HG03097 (cell line): ENCODE data around the gene ABHD12B.

Experiments
- ATAC-seq: cut with Tn5 transposase; IDR thresholded peaks from one replicate; pipeline ENCODE4 v1.9.1; 2021; ENCODE audit not compliant: unreplicated experiment, low FRiP score

The ABHD12B gene

DNA sequence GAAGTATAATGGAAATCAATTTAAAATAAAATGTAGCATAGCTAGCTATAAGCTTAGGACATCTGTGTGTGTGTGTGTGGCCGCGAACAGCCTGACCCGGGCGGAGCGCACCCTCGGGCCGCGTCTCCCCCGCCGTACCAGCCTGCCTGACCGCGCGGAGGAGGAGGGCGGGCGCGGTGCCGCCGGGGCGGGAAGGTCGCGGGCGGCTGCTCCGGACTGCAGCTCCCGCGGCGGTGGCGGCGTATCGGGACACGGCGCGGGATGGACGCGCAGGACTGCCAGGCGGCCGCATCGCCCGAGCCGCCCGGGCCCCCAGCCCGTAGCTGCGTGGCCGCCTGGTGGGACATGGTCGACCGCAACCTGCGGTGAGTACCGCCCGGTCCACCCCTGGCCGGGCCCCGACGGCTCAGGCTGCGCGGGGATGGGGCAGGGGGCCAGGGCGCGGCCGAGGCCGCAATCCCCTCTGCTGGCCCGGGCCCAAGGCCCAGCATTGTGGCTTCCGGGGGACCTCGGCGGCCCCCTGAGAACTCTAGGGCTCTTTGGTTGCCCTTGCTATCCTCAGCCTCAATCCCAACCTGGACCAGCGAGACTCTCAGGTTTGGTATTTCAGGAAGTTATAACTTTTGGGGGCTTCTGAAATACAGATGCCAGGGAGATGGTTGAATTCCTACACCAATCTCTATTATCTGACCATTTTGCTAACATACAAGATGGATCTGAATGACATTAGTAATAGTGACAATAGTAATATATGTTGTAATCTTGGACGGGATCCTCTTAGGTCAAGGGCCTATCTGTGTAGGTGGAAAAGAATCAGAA is at the start of gene ABHD12B:
TSS of gene ABHD12B (plus strand) at position 140 of the 819 bp plus-strand sequence. CDS start at position 262, 122 bp downstream.
- ATAC-seq, result no peak

DNA sequence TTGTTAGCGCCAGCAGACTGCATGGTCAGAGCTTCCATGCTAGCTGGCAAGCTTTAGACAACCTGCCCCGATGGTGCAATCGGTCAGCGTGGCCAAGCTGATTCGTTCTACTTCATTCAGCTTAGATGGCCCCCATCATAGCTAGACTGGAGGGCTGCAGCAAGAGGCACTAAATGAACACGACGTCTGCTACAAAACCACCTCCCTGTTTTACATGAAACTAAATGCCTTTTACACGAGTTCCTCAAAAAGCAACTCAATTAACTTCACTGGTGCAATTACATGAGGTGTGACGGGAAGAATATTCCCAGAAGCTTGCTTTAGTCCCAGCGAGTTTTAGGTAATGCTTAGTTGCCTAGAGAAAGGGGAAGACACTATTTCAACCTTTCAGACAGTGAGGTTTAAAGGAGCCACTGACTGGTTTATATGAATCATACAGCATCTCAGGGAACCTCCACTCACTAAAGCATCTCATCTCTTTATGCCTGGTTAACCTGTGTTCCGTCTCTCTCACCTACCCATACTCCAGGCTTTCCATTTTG is 49.3 kb upstream of the ABHD12B start:
- no peak for ATAC-seq

- no peak for ATAC-seq
Observed at GRCh38 chr14:50823051-50823761, 48.6 kb upstream of the ABHD12B start.

GRCh38 chr14:50823762-50824636 is 47.9 kb upstream of the ABHD12B start:
- peak; percentile 79 for ATAC-seq

GRCh38 chr14:50825307-50825706 is 46.5 kb upstream of the ABHD12B start:
- no peak for ATAC-seq

DNA sequence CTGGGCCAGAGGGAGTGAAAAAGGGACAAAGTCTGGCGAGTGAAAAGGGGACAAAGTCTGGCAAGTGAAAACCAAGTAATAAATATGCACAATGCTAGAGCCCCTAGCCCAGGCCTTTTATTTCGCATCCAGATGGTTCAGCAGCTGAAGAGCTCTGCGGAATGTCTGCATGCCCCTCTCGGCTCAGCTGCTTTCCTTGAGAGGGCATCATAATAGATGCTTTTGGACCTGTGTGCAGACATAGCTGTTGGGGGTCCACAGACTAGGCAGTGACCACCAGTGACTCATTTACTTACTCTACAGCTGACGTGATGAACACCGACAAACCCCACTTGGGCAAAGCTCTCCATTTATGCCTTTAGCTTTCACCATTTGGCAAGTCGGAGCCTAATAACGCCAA is 45.2 kb upstream of the ABHD12B start:
- no peak for ATAC-seq

GRCh38 chr14:50828721-50829488 is 42.9 kb upstream of the ABHD12B start:
- ATAC-seq, result no peak

DNA sequence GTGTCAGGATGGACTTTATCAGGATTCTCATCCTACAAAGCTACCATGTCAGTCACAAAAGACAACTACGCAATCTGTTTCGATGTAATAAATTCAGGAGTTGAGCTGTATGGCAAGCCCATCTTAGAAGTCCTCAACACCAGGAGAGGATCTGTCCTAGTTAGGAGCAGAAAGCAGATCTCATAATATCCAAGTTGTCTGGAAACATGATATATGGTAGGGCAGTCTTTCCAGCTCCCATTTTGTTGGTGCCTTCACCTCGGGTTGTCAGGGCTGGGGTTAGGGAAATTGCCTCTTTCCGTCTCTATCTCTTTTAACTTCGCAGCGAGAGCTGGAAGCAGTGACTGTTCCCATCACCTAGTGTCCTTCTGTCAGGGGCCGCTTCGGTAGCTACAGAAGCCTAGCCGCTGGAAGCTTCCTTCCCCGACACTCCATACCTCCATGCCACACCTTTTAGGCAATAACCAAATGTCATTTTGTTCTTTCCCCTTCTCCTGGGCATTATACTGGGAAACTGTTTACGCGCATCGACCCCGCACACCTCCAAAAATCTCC is 42.3 kb upstream of the ABHD12B start:
- ATAC-seq, result no peak

- ATAC-seq, result peak; percentile 33
Observed at GRCh38 chr14:50830044-50830931, 41.6 kb upstream of the ABHD12B start.

DNA sequence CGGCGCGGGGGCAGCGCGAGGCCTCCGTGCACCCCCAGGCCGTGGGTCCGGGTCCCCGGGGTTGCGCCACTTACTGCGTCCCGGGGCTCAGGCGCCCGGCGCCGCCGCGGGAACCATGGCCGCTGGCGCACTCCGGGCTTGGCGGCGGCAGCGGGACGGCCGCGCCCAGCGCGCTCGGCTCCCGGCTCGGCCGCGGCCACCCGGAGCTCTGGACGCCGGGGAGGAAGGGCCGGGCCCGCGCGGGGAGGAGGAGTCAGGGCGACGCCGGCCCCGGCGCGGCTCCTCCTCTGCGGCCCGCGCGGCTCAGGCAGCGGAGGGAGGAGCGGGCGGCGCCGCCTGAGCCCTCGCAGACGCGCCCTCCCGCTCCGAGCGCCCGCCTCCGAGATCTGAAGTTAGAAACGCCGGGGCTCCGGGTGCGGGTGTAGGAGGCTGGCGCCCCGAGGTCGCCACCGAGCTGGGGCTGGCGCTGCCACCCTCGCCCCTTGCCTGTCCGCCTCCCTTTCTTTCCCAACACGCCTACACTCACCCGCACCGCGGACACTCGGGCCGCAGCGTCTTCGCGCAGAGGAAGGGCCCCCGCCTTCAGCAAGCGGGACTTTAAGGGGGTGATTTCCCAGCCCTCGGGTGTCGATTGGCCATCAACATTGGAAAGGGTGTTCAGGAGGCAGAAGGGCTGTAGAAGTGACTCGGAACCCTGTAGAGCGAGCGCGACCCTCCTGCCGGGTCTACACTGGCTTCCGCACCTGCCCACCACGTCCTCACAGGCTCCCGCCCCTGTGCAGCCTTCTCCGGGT is 40.7 kb upstream of the ABHD12B start, which contains the start of gene NIN:
TSS of gene NIN (minus strand) at position 231 of the 794 bp plus-strand sequence. CDS start 9,106 bp downstream, outside the sequence.
- ATAC-seq, result peak; percentile 68

- ATAC-seq, result peak; percentile 3
Observed at GRCh38 chr14:50831726-50832168, 40.1 kb upstream of the ABHD12B start.

GRCh38 chr14:50832935-50833630 is 38.8 kb upstream of the ABHD12B start:
- ATAC-seq, result no peak

GRCh38 chr14:50834802-50835276 is 37.0 kb upstream of the ABHD12B start:
- no peak for ATAC-seq

DNA sequence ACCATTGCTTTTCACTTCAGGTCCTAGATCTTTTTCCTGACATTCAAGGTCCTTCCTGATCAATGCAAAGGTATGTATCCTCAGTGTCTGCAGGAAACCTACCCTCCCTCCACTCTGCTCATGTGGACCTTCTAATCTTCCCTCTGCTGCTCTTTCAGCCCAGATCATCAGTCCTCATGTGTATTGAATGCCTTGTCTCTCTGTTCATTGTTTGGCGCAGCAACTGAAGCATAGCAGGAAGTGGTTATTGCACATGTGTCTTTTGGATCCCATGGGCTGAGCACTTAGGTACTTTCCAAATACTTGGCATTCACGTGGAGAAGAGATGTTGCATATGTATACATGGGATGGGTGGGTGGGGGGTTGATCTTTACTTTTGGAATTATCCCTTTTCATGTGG is 36.6 kb upstream of the ABHD12B start:
- ATAC-seq, result no peak

- no peak for ATAC-seq
Observed at GRCh38 chr14:50836515-50836914, 35.3 kb upstream of the ABHD12B start.

DNA sequence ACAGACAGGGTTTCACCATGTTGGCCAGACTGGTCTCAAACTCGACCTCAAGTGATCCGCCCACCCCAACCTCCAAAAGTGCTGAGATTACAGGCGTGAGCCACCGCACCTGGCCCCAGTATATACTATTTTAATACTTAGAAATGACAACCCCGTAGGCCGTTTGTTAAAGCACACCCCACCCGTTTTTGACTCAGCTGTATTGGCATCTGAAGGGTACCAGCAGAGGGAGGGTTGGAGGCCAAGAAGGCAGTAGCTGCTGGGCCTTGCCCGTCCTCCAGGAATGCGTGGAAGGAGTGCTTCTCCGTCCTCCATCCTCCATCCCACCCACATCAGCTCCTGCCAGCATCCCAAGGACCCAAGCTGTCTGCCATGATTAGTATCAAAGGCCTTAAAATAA is 34.6 kb upstream of the ABHD12B start:
- no peak for ATAC-seq
